ENCODE data around the gene DAB1. TPM values are rescaled to one million over a fixed set of nuclear protein-coding genes. Genes with fewer than 3 reads are reported as not detected.

DAB1 gene
- total RNA-seq, 1 donor from 2014 or later, result 19.1 TPM

DNA sequence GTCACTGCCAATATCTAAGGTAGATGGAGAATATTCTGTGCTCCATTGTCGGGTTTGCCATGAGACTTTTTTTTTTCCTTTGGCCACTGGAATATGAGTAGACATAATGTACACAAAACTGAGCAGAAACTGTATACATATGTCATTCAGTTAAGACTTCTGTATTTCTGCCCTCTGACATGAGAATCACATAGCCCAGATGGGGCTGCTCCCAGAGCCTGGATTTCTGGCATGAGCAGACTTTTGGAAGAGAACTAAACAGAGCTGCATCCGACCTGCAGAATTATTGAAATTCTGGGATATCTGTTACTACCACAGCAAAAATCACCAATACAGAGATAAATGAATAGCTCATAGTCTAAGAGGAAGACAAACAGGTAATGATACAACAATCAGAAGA is 62.3 kb downstream of the DAB1 start:
- Mint-ChIP-seq H3K36me3 (ENCODE audit: low read depth, unreplicated experiment) (no peaks in the 10 kb centered on the region), H3K4me3 (ENCODE audit: unreplicated experiment) (no peak overlapping the region), H3K27me3 (ENCODE audit: unreplicated experiment) (no peaks in the 10 kb centered on the region), H3K4me1 (ENCODE audit: unreplicated experiment) (peaks cover 8% of the 10 kb centered on the region), H3K27ac (ENCODE audit: unreplicated experiment) (no peak overlapping the region), H3K9me3 (ENCODE audit: unreplicated experiment) (no peaks in the 10 kb centered on the region)
- TF ChIP-seq, protein P1, sequence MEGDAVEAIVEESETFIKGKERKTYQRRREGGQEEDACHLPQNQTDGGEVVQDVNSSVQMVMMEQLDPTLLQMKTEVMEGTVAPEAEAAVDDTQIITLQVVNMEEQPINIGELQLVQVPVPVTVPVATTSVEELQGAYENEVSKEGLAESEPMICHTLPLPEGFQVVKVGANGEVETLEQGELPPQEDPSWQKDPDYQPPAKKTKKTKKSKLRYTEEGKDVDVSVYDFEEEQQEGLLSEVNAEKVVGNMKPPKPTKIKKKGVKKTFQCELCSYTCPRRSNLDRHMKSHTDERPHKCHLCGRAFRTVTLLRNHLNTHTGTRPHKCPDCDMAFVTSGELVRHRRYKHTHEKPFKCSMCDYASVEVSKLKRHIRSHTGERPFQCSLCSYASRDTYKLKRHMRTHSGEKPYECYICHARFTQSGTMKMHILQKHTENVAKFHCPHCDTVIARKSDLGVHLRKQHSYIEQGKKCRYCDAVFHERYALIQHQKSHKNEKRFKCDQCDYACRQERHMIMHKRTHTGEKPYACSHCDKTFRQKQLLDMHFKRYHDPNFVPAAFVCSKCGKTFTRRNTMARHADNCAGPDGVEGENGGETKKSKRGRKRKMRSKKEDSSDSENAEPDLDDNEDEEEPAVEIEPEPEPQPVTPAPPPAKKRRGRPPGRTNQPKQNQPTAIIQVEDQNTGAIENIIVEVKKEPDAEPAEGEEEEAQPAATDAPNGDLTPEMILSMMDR (IDR thresholded peaks at IDR 0.05; ENCODE audit: unreplicated experiment), result no peak
- no peak for DNase-seq (ENCODE audit: low spot score)

GRCh38 chr1:57360846-57361407 is 62.9 kb downstream of the DAB1 start:
- TF ChIP-seq, protein P1 (IDR thresholded peaks at IDR 0.05; ENCODE audit: unreplicated experiment), result no peak
- Mint-ChIP-seq H3K9me3 (ENCODE audit: unreplicated experiment) (no peaks in the 10 kb centered on the region), H3K27me3 (ENCODE audit: unreplicated experiment) (no peaks in the 10 kb centered on the region), H3K27ac (ENCODE audit: unreplicated experiment) (no peak overlapping the region), H3K4me3 (ENCODE audit: unreplicated experiment) (no peak overlapping the region), H3K4me1 (ENCODE audit: unreplicated experiment) (peaks cover 8% of the 10 kb centered on the region), H3K36me3 (ENCODE audit: low read depth, unreplicated experiment) (no peaks in the 10 kb centered on the region)
- DNase-seq (ENCODE audit: low spot score), result no peak

- TF ChIP-seq, protein P1 (IDR thresholded peaks at IDR 0.05; ENCODE audit: unreplicated experiment), result no peak
- H3K4me3 Mint-ChIP-seq (ENCODE audit: unreplicated experiment), result no peak overlapping the region
- H3K27ac Mint-ChIP-seq (ENCODE audit: unreplicated experiment), result no peak overlapping the region
- no peaks in the 10 kb centered on the region for H3K9me3 Mint-ChIP-seq (ENCODE audit: unreplicated experiment)
- no peak for DNase-seq (ENCODE audit: low spot score)
- no peaks in the 10 kb centered on the region for H3K27me3 Mint-ChIP-seq (ENCODE audit: unreplicated experiment)
- H3K36me3 Mint-ChIP-seq (ENCODE audit: low read depth, unreplicated experiment), result no peaks in the 10 kb centered on the region
- peaks cover 8% of the 10 kb centered on the region for H3K4me1 Mint-ChIP-seq (ENCODE audit: unreplicated experiment)
These were observed 66.4 kb downstream of the DAB1 start for GRCh38 chr1:57357462-57357861.

DNA sequence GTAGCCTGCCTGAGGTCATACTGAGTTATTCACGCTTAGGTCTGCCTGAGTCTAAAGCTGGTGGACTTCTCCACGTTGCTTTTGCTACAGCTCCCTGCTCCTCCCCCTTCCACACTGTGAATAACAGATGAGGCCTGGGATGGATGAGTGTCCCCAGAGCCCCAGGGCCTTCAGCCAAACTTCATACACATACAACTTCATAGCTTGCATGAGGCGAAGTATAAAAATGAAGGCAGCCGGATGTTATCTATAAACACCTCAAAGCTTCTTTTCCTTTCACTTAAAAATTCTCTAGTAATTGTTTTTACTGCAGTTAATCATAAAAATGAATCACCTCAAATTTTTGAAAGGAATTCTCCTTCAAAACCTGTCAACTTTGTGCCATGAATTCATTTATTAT is 70.2 kb downstream of the DAB1 start:
- no peak overlapping the region for H3K27ac Mint-ChIP-seq (ENCODE audit: unreplicated experiment)
- H3K9me3 Mint-ChIP-seq (ENCODE audit: unreplicated experiment), result no peaks in the 10 kb centered on the region
- no peak for DNase-seq (ENCODE audit: low spot score)
- TF ChIP-seq, protein P1 (IDR thresholded peaks at IDR 0.05; ENCODE audit: unreplicated experiment), result no peak
- no peak overlapping the region for H3K4me3 Mint-ChIP-seq (ENCODE audit: unreplicated experiment)
- H3K27me3 Mint-ChIP-seq (ENCODE audit: unreplicated experiment), result no peaks in the 10 kb centered on the region
- no peaks in the 10 kb centered on the region for H3K36me3 Mint-ChIP-seq (ENCODE audit: low read depth, unreplicated experiment)
- peaks cover 15% of the 10 kb centered on the region for H3K4me1 Mint-ChIP-seq (ENCODE audit: unreplicated experiment)

DNA sequence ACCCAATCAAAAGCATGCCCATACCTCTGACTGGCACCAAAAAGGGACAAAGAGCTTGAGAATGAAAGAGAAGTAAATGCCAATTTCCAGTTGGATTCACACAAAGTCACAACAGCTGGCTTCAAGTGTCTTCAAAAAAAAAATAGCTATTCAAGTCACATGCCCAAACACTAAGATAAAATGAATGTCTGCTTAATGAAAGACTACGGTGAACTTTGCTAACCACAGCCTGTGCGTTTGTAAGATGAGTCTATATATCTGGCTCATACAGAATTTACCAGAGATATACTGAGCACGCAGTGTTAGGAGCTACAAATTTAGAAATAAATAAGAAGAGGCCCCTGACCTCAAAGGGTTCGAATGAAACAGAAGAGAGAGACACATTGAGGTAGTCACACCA is 73.2 kb downstream of the DAB1 start:
- Mint-ChIP-seq H3K27ac (ENCODE audit: unreplicated experiment) (no peak overlapping the region), H3K27me3 (ENCODE audit: unreplicated experiment) (no peaks in the 10 kb centered on the region), H3K4me3 (ENCODE audit: unreplicated experiment) (no peak overlapping the region), H3K4me1 (ENCODE audit: unreplicated experiment) (peaks cover 33% of the 10 kb centered on the region), H3K36me3 (ENCODE audit: low read depth, unreplicated experiment) (no peaks in the 10 kb centered on the region), H3K9me3 (ENCODE audit: unreplicated experiment) (no peaks in the 10 kb centered on the region)
- no peak for DNase-seq (ENCODE audit: low spot score)
- TF ChIP-seq, protein P1 (IDR thresholded peaks at IDR 0.05; ENCODE audit: unreplicated experiment), result no peak

Measured in endothelial cell (in vitro differentiated cells).